WTC11 (cell line): ENCODE measurements around the gene HSD17B12.

ENCODE experiments used
- CTCF ChIP-seq: fragments of 200-600 bp; IDR thresholded peaks from 2 replicates; pipeline ENCODE4 v1.8.0; 2022; ENCODE audit warnings: antibody characterized with exemption
- ELF4 ChIP-seq: sonication (generic); formaldehyde crosslinking; IDR thresholded peaks from 2 replicates; pipeline ENCODE4 v1.8.1; 2022; ENCODE audit warnings: low read depth, mild to moderate bottlenecking, moderate library complexity, missing genetic modification reagents
- FOXJ3 ChIP-seq: sonication (generic); formaldehyde crosslinking; IDR thresholded peaks from 2 replicates; pipeline ENCODE4 v1.9.0; 2021; ENCODE audit warnings: missing genetic modification reagents, mild to moderate bottlenecking, borderline replicate concordance

GRCh38 chr11:43874078-43874477 lies 193.5 kb downstream of the HSD17B12 start:
- TF ChIP-seq ELF4 (CRISPR knock-in tag) = no peak
- TF ChIP-seq FOXJ3 (CRISPR knock-in tag) = no peak
- TF ChIP-seq CTCF = no peak
